HG02885 (cell line): Measurements from ENCODE around the gene KLRD1.
A peak's percentile ranks its signal among the peaks of the same experiment; 100 is the strongest.
"Not testable (repeated sequence)": the region's sequence is repeated elsewhere in the genome, so short reads cannot be mapped to it uniquely, and the experiment has no call there.

Experiments
- ATAC-seq: cut with Tn5 transposase; IDR thresholded peaks from one replicate; pipeline ENCODE4 v1.9.1; 2021; ENCODE audit warnings: mild to moderate bottlenecking; ENCODE audit not compliant: unreplicated experiment, poor library complexity

Gene KLRD1

DNA sequence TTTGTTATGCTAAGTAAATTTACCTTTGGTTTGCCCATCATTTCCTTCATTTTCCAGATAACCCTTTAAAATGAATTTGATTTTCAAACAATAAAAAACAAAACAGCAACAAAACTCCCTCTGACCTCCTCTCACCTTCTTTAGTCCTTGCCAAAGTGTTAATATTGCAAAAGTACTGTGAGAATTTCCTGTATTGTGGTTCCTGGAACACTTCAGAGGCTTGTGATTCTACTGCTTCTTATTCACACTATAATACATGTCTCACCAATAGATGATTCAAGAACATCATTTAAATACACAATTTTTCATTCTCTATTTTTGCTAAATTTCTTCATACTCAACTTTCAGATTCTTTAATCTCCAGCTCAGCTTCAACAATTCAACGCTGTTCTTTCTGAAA is at the start of gene KLRD1:
TSS of gene KLRD1 (plus strand) at position 241 of the 400 bp plus-strand sequence. CDS start 208 bp downstream, outside the sequence.
- ATAC-seq = no peak

- no peak for ATAC-seq
Observed at GRCh38 chr12:10260927-10261326, 46.7 kb upstream of the KLRD1 start.

- ATAC-seq = no peak
Observed at GRCh38 chr12:10268037-10268436, 39.6 kb upstream of the KLRD1 start.

- ATAC-seq = no peak
Observed at GRCh38 chr12:10272467-10272866, 35.2 kb upstream of the KLRD1 start.

- ATAC-seq = no peak
Observed at GRCh38 chr12:10276774-10277173, 30.9 kb upstream of the KLRD1 start.

GRCh38 chr12:10278104-10278503 is 29.6 kb upstream of the KLRD1 start:
- no peak for ATAC-seq

DNA sequence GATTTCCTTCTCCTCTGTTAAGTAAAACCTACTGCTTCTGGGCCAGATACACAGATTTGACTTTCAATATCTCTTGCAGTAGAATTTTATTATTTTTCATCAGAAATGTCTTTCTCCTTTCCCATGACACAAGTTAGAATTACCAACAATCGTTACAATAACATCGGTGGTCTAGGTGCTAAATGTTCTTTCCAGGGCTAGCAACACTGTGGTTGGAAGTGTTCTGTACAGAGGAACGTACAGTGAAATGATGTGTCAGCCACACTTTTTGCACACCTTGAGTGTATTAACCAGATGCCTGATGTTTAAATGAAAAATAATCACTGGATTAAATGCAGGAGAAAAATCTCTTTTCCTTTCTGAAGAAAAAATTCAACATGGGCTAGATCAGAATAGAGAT is 27.7 kb upstream of the KLRD1 start:
- ATAC-seq = no peak

DNA sequence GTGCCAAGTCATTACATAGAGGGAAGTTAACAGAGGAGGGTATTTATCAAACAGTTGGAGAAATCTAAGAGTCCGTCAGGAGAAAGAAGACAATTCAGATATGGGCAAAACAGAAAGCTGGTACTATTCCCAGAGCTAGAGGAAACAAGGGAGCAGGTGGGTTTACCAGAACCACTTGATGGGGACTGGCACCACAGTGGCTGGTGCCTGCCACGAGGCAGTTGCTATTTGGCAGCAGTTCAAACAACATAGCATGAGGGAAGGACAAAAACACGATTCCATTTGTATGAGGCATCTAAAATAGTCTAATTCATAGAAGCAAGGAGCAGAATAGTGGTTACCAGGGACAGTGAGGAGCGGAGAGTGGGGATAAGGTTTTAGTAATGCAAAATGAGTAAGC is 24.6 kb upstream of the KLRD1 start:
- ATAC-seq = no peak

GRCh38 chr12:10285919-10286318 is 21.8 kb upstream of the KLRD1 start:
- ATAC-seq = no peak

DNA sequence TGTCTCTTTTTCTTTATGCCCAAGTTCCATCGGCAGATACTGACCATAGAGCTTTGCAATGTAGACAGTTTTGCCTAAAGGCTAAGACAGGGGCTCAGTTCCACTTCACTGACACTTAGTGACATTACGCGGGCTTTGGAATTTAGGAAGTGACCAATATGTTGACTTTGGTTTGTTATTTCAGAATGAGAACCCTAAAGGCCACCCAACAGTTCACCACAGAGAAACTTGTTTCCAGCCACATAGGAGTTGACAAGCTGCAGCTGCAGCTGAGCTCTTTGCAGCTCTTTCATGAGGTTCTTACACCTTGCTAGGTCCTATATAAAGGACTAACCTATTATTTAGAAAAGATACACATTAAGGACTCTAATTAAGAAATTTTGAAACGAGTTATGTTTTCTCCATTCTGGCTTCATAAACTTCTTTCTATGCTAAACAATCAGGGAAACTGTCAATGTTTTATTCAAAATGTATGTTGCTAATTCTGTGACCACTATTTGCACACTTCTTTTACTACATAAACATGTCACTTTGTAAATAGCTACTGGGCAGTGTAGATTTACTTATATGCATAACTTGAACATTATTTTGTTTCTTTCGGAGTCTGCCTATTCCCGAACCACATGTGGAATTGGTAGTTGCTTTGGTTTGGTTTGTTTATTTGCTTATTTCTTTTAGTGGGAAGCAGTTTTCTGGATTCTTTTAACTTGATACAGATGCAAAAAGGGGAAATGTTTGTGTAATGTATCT is 18.5 kb upstream of the KLRD1 start:
- peak; percentile 39 for ATAC-seq

DNA sequence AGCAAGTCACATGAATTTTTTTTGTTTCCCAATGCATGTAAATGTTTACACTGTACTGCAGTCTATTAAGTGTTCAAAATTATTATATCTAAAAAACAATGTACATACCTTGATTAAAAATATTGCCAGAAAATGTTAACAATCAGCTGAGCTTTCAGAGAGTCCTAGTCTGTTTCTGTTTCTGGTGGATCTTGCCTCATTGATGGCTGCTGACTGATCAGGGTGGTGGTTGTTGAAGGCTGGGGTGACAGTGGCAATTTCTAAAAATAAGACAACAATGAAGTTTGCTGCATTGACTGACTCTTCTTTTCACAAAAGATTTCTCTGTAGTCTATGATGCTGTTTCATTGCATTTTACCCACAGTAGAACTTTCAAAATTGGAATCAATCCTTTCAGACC is 16.6 kb upstream of the KLRD1 start:
- no peak for ATAC-seq

GRCh38 chr12:10293151-10293550 is 14.5 kb upstream of the KLRD1 start:
- peak; percentile 67 for ATAC-seq

- ATAC-seq = peak; percentile 35
Observed at GRCh38 chr12:10293570-10294227, 14.0 kb upstream of the KLRD1 start.

DNA sequence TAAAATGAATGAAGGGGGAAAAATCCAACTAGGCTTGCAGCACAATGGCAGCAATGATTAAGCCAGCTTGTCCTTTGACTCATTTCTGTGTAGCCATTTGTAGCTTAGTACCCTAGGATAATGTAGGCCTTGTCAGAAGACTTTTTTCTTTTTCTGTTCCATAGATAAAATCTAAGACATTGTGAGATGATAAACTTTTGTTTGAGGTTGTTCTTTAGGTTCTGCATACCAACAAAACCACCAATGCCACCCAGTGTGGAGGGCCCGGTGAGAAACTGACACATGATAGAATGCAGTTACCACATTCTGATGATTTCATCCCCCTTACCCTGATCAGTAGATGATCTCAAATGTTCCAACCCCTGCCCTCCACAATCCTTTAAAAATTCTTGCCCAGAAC is 6.6 kb upstream of the KLRD1 start:
- no peak for ATAC-seq

GRCh38 chr12:10304161-10304574 is 3.5 kb upstream of the KLRD1 start:
- peak; percentile 50 for ATAC-seq

DNA sequence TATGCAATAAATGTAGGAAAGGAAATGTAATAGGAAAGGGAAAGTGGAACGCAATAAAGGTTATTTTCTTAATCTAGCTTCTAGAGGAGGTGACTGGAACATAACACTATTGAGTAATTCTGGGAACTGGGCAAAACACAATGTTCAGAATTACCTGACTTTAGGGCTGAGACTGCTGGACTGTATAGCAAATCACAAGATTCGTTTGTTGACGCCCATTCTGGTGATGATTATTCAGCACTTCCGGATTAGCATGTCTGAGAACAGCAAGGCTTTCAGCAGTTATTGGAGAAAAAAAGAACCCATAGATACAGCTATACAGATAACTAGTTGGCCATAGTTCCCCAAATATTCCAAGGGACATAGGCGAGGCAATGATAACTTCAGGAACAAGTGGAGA is 2.3 kb upstream of the KLRD1 start:
- ATAC-seq = no peak

DNA sequence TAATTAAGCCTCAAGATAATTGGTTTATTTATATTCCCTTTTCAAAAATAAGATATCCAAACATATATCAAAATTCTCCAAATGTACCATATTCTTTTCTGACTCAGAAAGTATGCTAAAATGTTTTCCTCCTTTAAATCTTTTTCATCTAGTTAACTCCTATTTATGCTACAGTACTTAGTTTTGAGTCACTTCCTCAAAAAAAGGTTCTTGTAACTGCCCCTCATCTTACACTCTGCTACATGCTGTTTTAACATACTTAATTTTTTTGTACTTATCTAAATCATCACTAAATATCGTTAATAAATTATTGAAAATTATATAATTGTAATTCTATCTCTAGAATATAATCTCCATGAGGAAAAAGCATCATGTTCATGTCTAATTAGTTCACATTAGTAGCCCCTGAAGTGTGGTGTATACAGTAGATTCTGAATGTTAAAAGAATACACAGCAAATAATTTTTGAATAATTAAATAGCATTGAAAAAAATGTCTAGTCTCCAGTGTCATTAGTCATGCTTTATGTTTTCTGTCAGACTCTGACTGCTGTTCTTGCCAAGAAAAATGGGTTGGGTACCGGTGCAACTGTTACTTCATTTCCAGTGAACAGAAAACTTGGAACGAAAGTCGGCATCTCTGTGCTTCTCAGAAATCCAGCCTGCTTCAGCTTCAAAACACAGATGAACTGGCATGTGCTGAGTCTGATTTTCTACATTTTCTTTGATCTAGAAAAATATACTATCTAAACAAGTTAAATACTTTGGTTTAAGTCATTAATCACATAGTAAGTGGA is 3.5 kb downstream of the KLRD1 start:
- ATAC-seq = no peak

GRCh38 chr12:10319388-10319787 is 11.7 kb downstream of the KLRD1 start:
- ATAC-seq = no peak

- ATAC-seq = no peak
Observed at GRCh38 chr12:10320643-10321042, 13.0 kb downstream of the KLRD1 start.

DNA sequence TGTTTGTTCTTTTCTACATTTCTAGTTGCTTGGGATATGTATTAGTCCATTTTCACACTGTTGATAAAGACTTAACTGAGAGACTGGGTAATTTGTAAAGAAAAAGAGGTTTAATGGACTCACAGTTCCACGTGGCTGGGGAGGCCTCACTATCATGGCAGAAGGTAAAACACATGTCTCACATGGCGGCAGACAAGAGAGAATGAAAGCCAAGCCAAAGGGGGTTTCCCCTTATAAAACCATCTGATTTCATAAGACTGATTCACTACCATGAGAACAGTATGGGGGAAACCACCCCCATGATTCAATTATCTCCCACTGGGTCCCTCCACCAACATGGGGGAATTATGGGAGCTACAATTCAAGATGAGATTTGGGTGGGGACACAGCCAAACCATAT is 21.0 kb downstream of the KLRD1 start:
- ATAC-seq = not testable (repeated sequence)

DNA sequence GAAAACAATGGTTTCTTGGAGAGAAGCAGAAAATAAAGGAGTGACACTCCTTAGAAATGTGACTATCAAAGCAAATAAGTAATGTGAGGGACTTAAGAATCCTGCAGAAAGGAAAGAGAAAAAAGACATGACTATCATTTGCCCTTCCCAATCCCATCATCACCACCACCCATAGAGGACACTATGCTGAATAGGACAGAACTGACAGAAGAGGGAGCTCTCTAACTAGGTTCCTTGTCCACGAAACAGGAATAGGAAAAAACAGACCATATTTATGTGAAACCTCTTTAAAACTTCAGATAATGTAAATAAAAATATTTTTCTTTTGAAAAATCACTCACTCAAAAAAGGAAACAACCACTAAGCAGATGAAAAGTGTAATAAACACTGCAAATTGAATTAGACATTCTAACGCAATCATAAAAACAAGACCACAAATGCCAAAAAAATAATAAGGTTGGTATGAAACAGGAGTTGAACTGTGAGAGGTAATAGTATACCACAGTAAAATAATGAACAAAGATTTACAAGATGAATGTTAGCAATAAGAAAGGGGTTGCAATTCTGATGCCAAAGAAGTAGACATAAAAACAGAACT is 24.1 kb downstream of the KLRD1 start:
- no peak for ATAC-seq
